Heart left ventricle (tissue), 16 donors: ENCODE results near the gene SMAD5. TPM values are rescaled to one million over a fixed set of nuclear protein-coding genes. Genes with fewer than 3 reads are reported as not detected.

ENCODE experiments used
- ATAC-seq, 4 donors: fragments of 200-7000 bp; cut with Tn5 transposase; one replicate each; pipeline ENCODE4 v1.9.1; 2020 to 2022; ENCODE audit warnings: moderate library complexity in 4 of 4, mild to moderate bottlenecking in 3 of 4, moderate number of reproducible peaks in 1 of 4
- DNase-seq, 5 donors: peaks; one replicate each; pipeline ENCODE4 v3.0.0-alpha.2; 2020
- H3K27ac ChIP-seq, 12 donors: fragments of 200-600 bp; sonication (generic) in 4 of 12; one replicate each; pipeline versions ENCODE4 v1.5.0 to v1.8.0; 2016 to 2022; ENCODE audit warnings: mild to moderate bottlenecking in 2 of 12
- H3K27me3 ChIP-seq, 9 donors: fragments of 200-600 bp; sonication (generic) in 2 of 9; one replicate each; pipeline versions ENCODE4 v1.5.1 to v1.8.0; 2016 to 2022; ENCODE audit warnings: mild to moderate bottlenecking in 3 of 9
- H3K36me3 ChIP-seq, 9 donors: fragments of 200-600 bp; sonication (generic) in 2 of 9; one replicate each; pipeline versions ENCODE4 v1.5.0 to v1.8.0; 2018 to 2022; ENCODE audit warnings: mild to moderate bottlenecking in 2 of 9
- H3K4me1 ChIP-seq, 12 donors: fragments of 200-600 bp; sonication (generic) in 4 of 12; one replicate each; pipeline versions ENCODE4 v1.5.0 to v1.8.0; 2016 to 2022; ENCODE audit warnings: mild to moderate bottlenecking in 3 of 12
- H3K4me3 ChIP-seq, 12 donors: fragments of 200-600 bp; sonication (generic) in 4 of 12; one replicate each; pipeline versions ENCODE4 v1.5.0 to v1.8.0; 2017 to 2022; ENCODE audit warnings: mild to moderate bottlenecking in 9 of 12, moderate library complexity in 4 of 12
- H3K9me3 ChIP-seq, 12 donors: fragments of 200-600 bp; sonication (generic) in 4 of 12; one replicate each; pipeline versions ENCODE4 v1.5.0 to v1.8.0; 2016 to 2022; ENCODE audit warnings: mild to moderate bottlenecking in 1 of 12
- POLR2A ChIP-seq, 2 donors: fragments of 450-650 bp; IDR thresholded peaks; one replicate each; pipeline ENCODE4 v1.6.1; 2017; ENCODE audit warnings: antibody characterized with exemption in 2 of 2, mild to moderate bottlenecking in 2 of 2, moderate library complexity in 2 of 2
- WGBS, 4 donors: extraction: QIAGEN DNeasy Blood & Tissue Kit in 2 of 4; methylation state at CpG; one replicate each; pipeline versions ENCODE4 v1.1.5 to v1.1.7; 2013 to 2018; 5-methylcytosine and 5-hydroxymethylcytosine counted together
- intact Hi-C, 10 donors: fragments of 100-400 bp; cut with DNase I; formaldehyde crosslinking; loops; one replicate each; pipeline versions ENCODE4 v1.11.1 to v1.14.2; 2022
- polyA plus RNA-seq, 2 donors: library from polyadenylated mRNA; stranded (reverse); fragments of 200-250 nt; gene quantifications; one replicate each; pipeline ENCODE4 v1.2.3, GENCODE V29; 2013
- total RNA-seq, 9 donors: library from RNA; depleted of rRNA in 2 of 9; stranded (reverse); fragments of >200 nt in 2 of 9; fragmentation: NEBNext Ultra II Directional in 3 of 9; extraction: Animal tissue kit (Norgen Biotek cat#: 25700) in 3 of 9; gene quantifications; one replicate each; pipeline versions ENCODE4 v1.1.0 to v1.2.4, GENCODE V29; 2016 to 2023
- TF ChIP-seq, protein P1 (sequence below), 12 donors: fragments of 200-600 bp; sonication (generic) in 4 of 12; IDR thresholded peaks; one replicate each; pipeline versions ENCODE4 v1.5.0 to v1.8.0; 2018 to 2022; ENCODE audit warnings: antibody characterized with exemption in 12 of 12, mild to moderate bottlenecking in 5 of 12
- donor health status: ischemic (EF 13 %, LVEDD 7.1; RV severe dilation, severe dysfunction).
- donor health status: healthy with polysubstance abuse.
- donor health status: DM: no; HTN: yes; CAD: no.
- donor health status: DM: no; HTN: no; CAD: no.
- donor health status: ischemic (EF 25% LVEDD 6.9; RV normal size, moderate dysfunction).
- donor health status: ischemic (EF 25% LVEDD 5.7; RV mildly dilated, moderate dysfunction).
- donor health status: healthy.
- donor health status: DM: yes; HTN: yes; CAD: no.
- donor health status: ischemic (EF 35%, LVEDD 5.7; RV mildly dilated, moderate dysfunction).
- donor health status: nonischemic (EF 11% LVEDD 7.7; RV severe dilation, severe dysfunction).
- donor health status: DM: yes; HTN: yes; CAD: no.
- donor health status: PGD.
- donor health status: ischemic (EF 29% LVEDD 5.4; RV normal size, mild dysfunction).
- donor health status: nonischemic (EF 23%, LVEDD 6.1; RV moderate dilation, normal function).

SMAD5 gene
- total and polyA plus RNA-seq, 11 donors: 6.9 to 53.3 (median 35.7) TPM

DNA sequence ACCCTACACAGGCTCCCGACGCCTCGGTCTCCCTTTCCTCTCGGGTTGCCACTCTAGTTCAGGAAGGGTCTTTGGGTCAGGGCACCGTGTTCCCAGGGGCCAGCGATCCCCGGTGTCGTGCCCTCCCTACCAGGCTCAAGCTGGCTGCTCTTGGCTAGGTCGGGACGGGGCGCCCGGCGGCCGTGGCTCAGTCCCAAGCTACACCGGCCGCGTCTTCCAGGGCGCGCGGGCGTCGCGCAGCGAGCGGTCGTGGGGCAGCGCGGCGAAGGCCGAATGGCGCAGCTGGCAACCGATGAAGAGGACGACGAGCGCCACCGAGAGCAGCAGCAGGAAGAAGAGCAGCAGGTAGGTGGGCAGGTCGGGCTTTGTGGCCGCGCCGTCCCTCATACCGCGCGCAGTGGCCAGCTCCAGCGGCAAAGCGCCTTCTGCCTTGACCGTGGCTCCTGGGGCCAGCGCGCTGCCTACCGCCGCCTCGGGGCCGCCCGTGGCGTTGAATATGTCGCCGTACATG is 59.4 kb downstream of the SMAD5 start:
- TF ChIP-seq POLR2A (IDR thresholded peaks at IDR 0.05): no peak
- TF ChIP-seq, protein P1, sequence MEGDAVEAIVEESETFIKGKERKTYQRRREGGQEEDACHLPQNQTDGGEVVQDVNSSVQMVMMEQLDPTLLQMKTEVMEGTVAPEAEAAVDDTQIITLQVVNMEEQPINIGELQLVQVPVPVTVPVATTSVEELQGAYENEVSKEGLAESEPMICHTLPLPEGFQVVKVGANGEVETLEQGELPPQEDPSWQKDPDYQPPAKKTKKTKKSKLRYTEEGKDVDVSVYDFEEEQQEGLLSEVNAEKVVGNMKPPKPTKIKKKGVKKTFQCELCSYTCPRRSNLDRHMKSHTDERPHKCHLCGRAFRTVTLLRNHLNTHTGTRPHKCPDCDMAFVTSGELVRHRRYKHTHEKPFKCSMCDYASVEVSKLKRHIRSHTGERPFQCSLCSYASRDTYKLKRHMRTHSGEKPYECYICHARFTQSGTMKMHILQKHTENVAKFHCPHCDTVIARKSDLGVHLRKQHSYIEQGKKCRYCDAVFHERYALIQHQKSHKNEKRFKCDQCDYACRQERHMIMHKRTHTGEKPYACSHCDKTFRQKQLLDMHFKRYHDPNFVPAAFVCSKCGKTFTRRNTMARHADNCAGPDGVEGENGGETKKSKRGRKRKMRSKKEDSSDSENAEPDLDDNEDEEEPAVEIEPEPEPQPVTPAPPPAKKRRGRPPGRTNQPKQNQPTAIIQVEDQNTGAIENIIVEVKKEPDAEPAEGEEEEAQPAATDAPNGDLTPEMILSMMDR (IDR thresholded peaks at IDR 0.05): no peak
- Histone ChIP-seq H3K27ac (no peak overlapping the region), H3K27me3 (peaks cover 9 to 40% (median 37%) of the 10 kb centered on the region in 9 donors), H3K36me3 (peaks cover 0 to 24% (median 11%) of the 10 kb centered on the region in 9 donors), H3K9me3 (no peaks in the 10 kb centered on the region), H3K4me1 (peaks cover 0 to 28% (median 15%) of the 10 kb centered on the region in 12 donors), H3K4me3 (peak overlapping the region; percentile 28 to 66 (median 50))
- ATAC-seq (peak in 2 of 4 donors; percentile 9 to 41), DNase-seq (no peak)
- WGBS, 4 donors: 1% methylated on average over 40 to 56 of the region's 56 CpGs
- intact Hi-C loops: no loop called here

DNA sequence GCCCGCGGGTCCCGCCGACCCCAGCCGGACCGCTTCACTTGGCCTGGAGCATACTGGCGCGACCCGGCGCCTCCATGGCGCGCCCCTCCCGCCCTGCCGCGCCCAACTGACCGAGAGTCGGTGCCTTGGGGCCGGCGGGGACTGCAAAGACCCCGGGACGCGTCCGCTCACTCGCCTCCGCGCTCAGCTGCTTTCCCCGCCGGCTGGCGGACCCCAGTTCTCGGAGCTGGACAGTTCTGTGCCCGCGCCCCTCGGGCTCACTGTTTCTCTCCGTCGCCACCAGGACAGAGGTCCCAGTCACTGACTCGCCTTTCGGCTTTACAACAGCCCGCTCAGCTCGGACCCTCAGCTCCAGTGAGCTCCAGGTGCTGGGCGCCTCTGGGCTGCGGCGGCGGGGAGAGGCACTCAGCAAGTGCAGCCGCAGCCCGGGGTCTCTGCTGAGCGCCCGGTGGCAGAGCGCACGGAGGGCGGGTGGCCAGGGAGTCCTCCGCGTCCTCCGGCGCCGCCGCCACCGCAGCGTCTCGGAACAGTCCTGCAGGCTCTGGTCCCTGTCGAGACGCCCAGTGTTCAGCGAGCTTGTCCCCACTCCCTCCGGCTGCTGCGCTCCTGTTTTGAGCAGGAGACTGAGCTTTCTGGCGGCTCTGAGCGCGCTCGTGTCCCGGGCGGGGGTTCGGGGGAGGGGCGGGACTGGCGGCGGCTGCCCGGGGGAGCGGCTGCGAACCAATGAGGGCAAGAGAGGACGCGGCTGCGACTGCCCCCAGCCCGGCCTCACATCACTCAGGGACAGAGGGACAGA is 60.1 kb downstream of the SMAD5 start, which contains the start of gene SMIM32:
SMIM32 (minus strand) TSS at position 637 of the 796 bp plus-strand sequence. CDS start 638 bp downstream, outside the sequence.
- TF ChIP-seq, protein P1 (IDR thresholded peaks at IDR 0.05): no peak
- TF ChIP-seq POLR2A (IDR thresholded peaks at IDR 0.05): no peak
- H3K4me3 ChIP-seq: peak within 1 kb of the TSS; percentile 28 to 66 (median 50)
- intact Hi-C loops: no loop called here
- H3K9me3 ChIP-seq: no peaks in the 10 kb centered on the region
- H3K27me3 ChIP-seq: peaks cover 9 to 40% (median 37%) of the 10 kb centered on the region in 9 donors
- peaks cover 0 to 17% (median 7%) of the 10 kb centered on the region in 9 donors for H3K36me3 ChIP-seq
- H3K27ac ChIP-seq: no peak within 1 kb of the TSS
- DNase-seq (peak in 1 of 5 donors; percentile 32), ATAC-seq (peak in 3 of 4 donors; percentile 40 to 63 (median 60))
- H3K4me1 ChIP-seq: peaks cover 0 to 28% (median 15%) of the 10 kb centered on the region in 12 donors
- WGBS, 4 donors: 1% methylated on average over 48 to 81 of the region's 81 CpGs

DNA sequence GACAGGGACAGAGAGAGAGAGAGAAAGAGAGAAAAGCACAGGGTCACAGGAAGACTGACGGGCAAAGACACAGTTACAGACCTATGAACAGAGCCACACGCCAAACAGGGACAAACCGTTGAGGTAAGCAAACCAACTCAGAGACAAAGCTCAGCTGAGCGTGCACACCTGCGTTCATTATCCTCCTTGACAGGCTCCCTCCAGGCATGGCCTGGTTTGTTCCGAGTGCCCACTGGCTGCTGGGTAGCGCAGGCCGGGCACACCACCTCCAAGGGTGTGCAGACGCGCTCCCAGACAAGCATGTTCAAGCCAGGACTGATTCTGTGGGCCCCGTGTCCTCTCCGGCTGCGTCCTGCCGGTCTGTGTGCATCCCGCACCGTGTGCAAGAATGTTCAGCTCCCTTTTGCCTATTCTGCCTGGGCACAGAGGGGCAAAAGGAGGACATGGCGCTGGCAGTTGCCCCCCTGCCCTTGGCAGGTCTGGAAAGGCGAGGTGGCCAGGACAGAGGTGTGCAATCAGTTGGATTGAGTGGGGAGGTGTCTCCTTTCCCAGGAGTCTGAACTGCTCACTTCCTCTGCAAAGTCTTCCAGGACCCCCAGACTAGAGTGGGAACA is 60.8 kb downstream of the SMAD5 start:
- WGBS, 4 donors: 51 to 57% (median 55%) methylated on average over 13 to 18 of the region's 18 CpGs
- Histone ChIP-seq H3K9me3 (no peaks in the 10 kb centered on the region), H3K4me3 (peak overlapping the region; percentile 28 to 66 (median 50)), H3K4me1 (peaks cover 0 to 28% (median 15%) of the 10 kb centered on the region in 12 donors), H3K27me3 (peaks cover 9 to 40% (median 37%) of the 10 kb centered on the region in 9 donors), H3K36me3 (peaks cover 0 to 10% (median 3%) of the 10 kb centered on the region in 9 donors), H3K27ac (no peak overlapping the region)
- no peak for DNase-seq
- TF ChIP-seq, protein P1 (IDR thresholded peaks at IDR 0.05): no peak
- no peak for TF ChIP-seq POLR2A (IDR thresholded peaks at IDR 0.05)
- intact Hi-C loops: no loop called here
- peak in 3 of 4 donors; percentile 12 to 18 (median 16) for ATAC-seq

DNA sequence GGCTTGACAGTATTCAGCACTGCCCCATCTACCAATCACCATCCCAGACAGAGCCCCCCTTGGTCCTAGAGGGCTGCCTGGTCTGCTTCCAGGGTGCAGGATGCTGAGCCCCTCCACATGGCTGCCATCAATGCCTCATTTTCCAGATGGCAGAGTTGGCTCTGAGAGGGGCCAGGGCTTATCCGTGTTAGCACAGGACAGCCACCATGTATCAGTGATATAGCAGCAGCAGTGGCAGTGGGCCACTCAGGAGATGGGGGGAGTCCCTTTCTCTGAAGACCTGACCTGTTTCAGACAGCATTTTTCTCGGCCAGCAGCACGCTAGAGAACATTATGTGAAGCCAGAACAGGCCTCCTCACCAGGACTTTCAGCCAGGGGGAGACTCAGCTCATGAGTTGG is 61.9 kb downstream of the SMAD5 start:
- ATAC-seq (no peak), DNase-seq (no peak)
- intact Hi-C loops: no loop called here
- no peaks in the 10 kb centered on the region for H3K36me3 ChIP-seq
- no peak overlapping the region for H3K27ac ChIP-seq
- H3K4me3 ChIP-seq: no peak overlapping the region
- TF ChIP-seq, protein P1 (IDR thresholded peaks at IDR 0.05): no peak
- TF ChIP-seq POLR2A (IDR thresholded peaks at IDR 0.05): no peak
- H3K4me1 ChIP-seq: peaks cover 0 to 28% (median 15%) of the 10 kb centered on the region in 12 donors
- H3K9me3 ChIP-seq: no peaks in the 10 kb centered on the region
- H3K27me3 ChIP-seq: peaks cover 9 to 42% (median 37%) of the 10 kb centered on the region in 9 donors
- WGBS, 4 donors: 89 to 92% (median 92%) methylated on average over 2 to 3 of the region's 3 CpGs
